GM21526 (cell line): ENCODE measurements around the gene SYCP2.

Experiments
- ATAC-seq: cut with Tn5 transposase; IDR thresholded peaks from one replicate; pipeline ENCODE4 v1.9.1; 2021; ENCODE audit warnings: moderate library complexity; ENCODE audit not compliant: unreplicated experiment, low FRiP score

SYCP2 gene

GRCh38 chr20:59824711-59825562 is 108.5 kb downstream of the SYCP2 start:
- ATAC-seq: no peak

- ATAC-seq: no peak
Observed at GRCh38 chr20:59823491-59824259, 109.8 kb downstream of the SYCP2 start.

DNA sequence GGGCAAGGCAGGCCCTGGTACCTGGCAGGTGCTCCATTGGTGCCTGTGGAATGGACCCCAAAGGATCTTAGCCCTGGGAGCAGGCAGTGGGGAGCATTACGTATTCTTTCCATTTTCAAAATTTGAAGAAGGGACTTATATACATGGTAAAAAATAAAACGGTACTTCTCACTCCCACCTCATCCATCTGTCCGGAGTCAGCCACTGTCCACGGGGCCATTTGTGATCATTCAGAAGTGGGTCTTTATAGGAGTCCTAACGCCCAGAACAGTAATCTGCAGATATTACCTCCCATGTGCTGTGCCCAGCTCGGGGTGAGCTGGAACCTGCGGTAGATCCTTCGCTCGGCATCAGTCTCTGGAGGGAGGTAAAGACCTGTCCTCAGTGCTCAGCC is 110.4 kb downstream of the SYCP2 start:
- no peak for ATAC-seq

GRCh38 chr20:59822291-59823029 is 111.0 kb downstream of the SYCP2 start:
- no peak for ATAC-seq

DNA sequence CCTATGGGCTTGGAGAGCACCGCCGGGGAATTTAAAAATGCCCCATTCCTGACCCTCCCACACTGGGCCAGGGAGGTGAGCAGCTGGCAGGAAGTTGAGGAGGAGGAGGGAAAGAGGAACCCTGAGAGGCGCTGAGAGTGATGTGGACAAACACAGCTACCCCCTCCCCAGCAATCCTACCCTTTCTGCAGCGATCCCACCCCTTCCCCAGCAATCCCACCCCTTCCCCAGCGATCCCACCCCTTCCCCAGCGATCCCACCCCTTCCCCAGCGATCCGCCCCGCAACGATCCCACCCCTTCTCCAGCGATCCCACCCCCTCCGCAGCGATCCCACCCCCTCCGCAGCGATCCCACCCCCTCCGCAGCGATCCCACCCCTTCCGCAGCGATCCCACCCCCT is 111.6 kb downstream of the SYCP2 start:
- no peak for ATAC-seq

DNA sequence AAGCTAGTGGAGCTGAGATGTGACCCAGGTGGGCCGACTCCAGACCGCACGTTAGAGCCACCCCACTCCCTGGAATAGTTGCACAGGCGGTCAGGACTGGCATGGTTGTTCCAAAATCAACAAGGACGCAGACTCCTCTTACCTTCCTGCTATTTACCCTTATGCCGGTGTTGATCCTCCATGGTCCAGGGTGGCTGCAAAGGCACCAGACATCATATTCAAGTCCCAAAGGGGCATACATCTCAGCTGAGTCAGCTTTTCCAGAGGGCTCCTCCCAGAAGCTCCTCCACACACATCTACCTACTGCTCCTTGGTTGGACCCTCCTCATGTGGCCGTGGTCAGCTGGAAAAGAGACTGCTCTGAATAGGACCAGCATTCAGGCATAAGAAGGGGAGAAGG is 112.2 kb downstream of the SYCP2 start:
- no peak for ATAC-seq

DNA sequence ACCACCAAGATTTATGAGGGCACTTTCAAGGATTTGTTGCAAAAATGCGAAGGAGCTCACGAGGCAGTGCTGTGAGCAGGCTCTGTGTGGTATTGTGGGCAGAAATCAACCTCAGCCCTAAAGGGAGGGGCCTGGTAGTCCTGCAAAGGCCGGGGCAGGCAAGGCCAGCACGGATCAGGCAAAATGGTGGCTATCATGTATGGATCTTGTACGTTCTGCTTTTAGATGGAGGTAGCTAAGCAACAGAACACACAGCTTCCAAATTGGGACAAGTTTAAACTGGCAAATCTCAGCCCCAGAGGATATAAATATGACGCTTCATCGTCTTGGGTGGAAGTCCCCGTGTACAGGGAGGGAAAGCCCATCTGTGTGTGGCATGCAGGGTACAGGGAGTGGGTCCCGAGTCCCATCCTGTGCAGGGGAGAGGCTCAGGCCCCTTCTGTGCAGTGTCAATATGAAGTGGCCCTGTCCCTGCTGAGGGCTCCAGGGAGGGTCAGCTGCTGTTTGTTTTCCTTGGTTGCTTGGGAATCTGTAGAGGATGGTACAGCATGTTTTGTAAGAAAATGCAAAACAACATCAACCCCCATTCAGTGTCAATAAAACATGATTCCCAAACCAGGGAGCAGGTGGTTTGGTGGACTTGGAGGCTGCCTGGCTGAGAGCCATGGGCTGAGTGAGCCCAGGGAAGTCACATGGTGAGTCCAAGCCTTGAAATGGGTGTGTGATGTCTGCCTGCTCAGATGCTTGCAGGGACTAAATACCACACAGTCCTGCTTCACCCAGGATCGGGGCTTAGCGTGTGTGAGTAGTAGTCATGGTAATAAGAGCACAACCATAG is 113.0 kb downstream of the SYCP2 start:
- ATAC-seq: no peak

DNA sequence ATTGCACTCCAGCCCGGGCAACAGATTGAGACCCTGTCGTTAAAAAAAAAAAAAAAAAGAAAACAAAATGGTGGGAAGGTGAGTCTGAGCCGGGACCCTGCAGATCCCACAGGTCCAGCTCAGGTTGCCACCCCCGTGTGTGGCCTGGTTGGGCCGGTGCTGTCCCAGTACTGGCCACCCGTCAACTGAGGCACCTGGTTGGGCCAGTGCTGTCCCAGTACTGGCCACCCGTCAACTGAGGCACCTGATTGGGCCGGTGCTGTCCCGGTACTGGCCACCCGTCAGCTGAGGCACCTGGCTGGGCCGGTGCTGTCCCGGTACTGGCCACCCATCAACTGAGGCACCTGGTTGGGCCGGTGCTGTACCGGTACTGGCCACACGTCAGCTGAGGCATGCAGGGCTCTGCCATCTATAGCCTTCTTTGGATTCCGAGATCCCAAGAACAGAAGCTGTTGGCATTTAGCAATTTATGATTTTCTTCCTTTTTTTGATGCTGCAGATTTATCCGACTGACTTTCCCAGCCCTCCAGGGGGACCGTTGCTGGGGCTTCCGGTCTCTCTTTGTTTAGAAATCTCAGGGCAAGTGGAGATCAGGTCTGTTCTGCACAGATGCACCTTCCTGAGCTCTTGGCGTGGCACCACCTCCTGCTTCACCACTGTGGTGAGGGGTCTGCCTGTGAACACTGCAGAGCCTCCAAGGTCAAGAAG is 113.8 kb downstream of the SYCP2 start:
- ATAC-seq: no peak

GRCh38 chr20:59818911-59819310 is 114.5 kb downstream of the SYCP2 start:
- ATAC-seq: no peak

- ATAC-seq: no peak
Observed at GRCh38 chr20:59817846-59818615, 115.4 kb downstream of the SYCP2 start.

DNA sequence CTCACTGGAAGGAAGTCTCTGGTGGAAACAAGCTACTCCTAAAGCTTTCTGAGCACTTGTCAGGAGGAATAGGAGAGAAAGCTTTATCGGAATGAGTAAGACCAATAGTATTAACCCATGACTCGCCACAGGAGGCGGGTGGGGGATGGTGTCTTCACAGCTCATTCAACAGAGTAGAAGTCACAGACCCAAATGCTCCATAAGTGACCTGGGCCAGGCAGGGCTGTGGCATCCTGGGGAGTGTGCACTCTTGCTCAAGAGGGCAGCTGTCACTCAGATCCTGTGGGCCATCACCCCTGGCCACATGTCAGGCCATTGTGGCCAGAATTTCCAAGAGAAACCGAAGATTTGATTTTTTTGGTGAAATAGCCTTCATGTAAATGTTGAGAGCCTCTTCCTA is 116.0 kb downstream of the SYCP2 start:
- no peak for ATAC-seq

DNA sequence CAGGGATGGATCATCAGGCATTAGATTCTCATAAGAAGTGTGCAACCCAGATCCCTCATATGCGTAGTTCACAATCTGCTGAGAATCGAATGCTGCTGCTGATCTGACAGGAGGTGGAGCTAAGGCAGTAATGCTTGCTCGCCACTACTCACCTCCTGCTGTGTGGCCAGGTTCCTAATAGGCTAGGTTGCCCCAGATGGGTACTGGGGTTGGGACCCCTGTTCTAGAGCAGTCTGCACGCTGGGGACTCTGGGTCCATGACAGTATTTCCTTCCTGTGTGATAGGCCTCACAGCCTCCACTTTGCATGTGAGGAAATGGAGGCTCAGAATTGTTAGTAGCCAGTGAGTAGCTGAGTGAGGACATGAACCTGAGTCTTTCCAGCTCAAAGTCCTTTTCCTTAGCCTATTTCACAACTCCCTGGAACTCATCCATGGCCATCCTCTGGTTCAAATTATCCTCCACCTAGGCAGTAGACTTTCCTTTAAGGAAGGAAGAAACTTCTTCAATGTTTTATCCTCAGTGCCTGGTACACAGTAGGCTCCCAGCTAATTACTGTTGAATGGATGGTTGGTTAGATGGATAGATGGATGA is 117.2 kb downstream of the SYCP2 start:
- no peak for ATAC-seq

DNA sequence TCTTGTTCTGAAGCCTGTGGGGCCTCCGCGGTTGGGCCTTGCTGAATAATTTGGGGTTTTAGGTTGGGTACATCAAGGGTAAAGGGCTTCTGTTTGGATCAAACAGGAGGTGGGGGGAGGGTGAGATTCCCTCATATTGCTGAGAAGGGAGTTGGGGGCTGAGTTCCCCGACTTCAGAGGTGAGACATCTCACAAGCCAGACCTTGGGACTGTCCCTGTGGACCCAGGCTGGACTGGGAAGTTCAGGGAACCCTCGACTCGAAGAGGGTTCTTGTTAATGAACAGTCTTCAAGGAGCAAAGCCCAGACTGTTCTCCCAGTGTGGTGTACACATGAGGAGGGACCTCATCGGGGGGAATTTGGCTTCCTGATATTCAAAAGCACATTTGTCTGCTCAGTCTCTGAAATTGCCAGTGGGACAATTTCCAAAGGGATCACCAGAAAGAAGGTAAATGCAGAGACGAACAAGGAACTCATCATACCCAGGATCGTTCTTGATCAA is 118.5 kb downstream of the SYCP2 start:
- ATAC-seq: no peak

DNA sequence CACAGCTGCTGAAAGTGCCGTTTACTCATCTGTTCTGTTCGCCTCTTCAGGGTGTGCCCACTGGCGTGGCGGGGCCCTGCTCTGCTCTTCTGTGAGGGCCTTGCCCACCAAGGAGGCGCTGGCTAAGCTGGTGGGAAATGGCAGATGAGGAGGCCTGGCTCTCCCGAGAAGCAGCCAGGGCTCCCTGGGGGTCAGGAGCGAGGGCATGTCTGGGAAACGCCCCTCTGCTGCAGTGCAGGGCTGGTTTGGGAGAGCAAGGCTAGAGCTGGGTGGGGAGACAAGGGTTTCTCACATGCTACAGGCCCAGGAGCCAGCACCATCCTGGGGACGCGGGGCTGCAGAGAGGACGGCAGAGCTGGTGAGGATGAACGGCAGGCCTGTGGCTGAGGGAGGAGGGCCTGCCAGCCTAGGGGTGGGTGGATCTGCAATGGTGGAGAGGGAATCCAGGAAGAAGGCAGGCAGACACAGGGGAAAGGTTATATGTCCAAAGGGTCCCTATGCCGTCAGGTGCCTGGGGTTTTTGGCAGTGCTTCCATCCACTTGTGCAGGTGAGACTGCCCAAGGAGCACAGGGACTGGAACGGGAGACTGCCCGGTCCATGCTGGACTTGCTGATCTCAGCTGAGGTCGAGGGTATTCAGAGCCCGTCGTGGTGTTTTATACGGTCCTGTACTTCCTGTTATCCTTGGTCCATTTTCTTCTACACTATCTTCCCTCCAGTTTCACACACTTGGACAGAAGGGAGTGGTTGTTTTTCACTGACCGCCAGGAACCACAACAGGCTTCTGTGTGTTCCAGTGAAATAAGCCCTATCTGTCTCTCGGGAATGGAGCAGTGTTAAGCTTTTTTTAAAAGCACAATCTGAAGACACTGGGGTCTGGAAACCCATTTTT is 119.2 kb downstream of the SYCP2 start:
- ATAC-seq: no peak
